Natural killer cell (primary cell): ENCODE data around the gene SCARB2. TPM values are rescaled to one million over a fixed set of nuclear protein-coding genes. Genes with fewer than 3 reads are reported as not detected.

Source experiments
- ATAC-seq, 3 donors: fragments of 150-1000 bp in 2 of 3; fragments of 200-7000 bp in 1 of 3; cut with Tn5 transposase; 1 replicate in 1 of 3; 2 replicates in 2 of 3; pipeline ENCODE4 v1.10.0; 2021; ENCODE audit warnings: mild to moderate bottlenecking in 2 of 3, moderate library complexity in 2 of 3
- DNase-seq, 2 donors: peaks; one replicate each; pipeline versions ENCODE4 v3.0.0 to v3.0.0-alpha.2; 2013 to 2021; ENCODE audit warnings: mixed read lengths in 1 of 2
- H3K27ac ChIP-seq: one replicate; pipeline ENCODE4 v1.5.1; 2013; ENCODE audit warnings: mild to moderate bottlenecking, low read length
- H3K27me3 ChIP-seq: one replicate; pipeline ENCODE4 v1.6.1; 2013; ENCODE audit warnings: low read length; ENCODE audit not compliant: control insufficient read depth, insufficient read depth
- H3K36me3 ChIP-seq: one replicate; pipeline ENCODE4 v1.6.1; 2013; ENCODE audit warnings: low read length; ENCODE audit not compliant: control insufficient read depth, insufficient read depth
- H3K4me1 ChIP-seq: one replicate; pipeline ENCODE4 v1.6.1; 2013; ENCODE audit warnings: low read length; ENCODE audit not compliant: control insufficient read depth, insufficient read depth
- H3K4me3 ChIP-seq: one replicate; pipeline ENCODE4 v1.5.1; 2013; ENCODE audit warnings: low read length
- H3K9me3 ChIP-seq: one replicate; pipeline ENCODE4 v1.6.1; 2013; ENCODE audit warnings: low read length; ENCODE audit not compliant: control insufficient read depth, insufficient read depth
- H3K27ac Mint-ChIP-seq, 2 donors: one replicate each; pipeline ENCODE4 v1.8.0; 2022; ENCODE audit warnings: mild to moderate bottlenecking in 2 of 2, mixed read lengths in 2 of 2, moderate library complexity in 1 of 2
- H3K27me3 Mint-ChIP-seq, 2 donors: one replicate each; pipeline ENCODE4 v1.8.0; 2022; ENCODE audit warnings: low read depth in 2 of 2, mixed read lengths in 2 of 2
- H3K36me3 Mint-ChIP-seq: one replicate; pipeline ENCODE4 v1.8.0; 2022; ENCODE audit warnings: mixed read lengths
- H3K4me1 Mint-ChIP-seq, 2 donors: one replicate each; pipeline ENCODE4 v1.8.0; 2022; ENCODE audit warnings: mixed read lengths in 2 of 2
- H3K4me3 Mint-ChIP-seq: one replicate; pipeline ENCODE4 v1.8.0; 2022; ENCODE audit warnings: mild to moderate bottlenecking, moderate library complexity, mixed read lengths
- H3K9me3 Mint-ChIP-seq, 2 donors: one replicate each; pipeline ENCODE4 v1.8.0; 2022; ENCODE audit warnings: mixed read lengths in 2 of 2
- WGBS: methylation state at CpG from one replicate; pipeline ENCODE4 v1.1.7; 2013; ENCODE audit warnings: missing lambda C conversion rate; ENCODE audit not compliant: insufficient coverage; 5-methylcytosine and 5-hydroxymethylcytosine counted together
- intact Hi-C: fragments of 100-400 bp; cut with micrococcal nuclease; formaldehyde crosslinking; loops from one replicate; pipeline ENCODE4 v1.14.2; 2022
- total RNA-seq, 4 donors: library from RNA; stranded (reverse); fragments of 120-200 nt in 1 of 4; gene quantifications; one replicate each; pipeline versions ENCODE4 v1.2.3 to v1.2.4, GENCODE V29; 2013 to 2022
- TF ChIP-seq, protein P1 (sequence below): fragments of 200-600 bp; IDR thresholded peaks from one replicate; pipeline ENCODE4 v1.8.0; 2022; ENCODE audit warnings: antibody characterized with exemption

SCARB2 gene
- total RNA-seq, 3 donors from 2014 or later (not counting 1 experiment from before 2014, with no cell fraction given), result 22.0 to 39.0 (median 30.4) TPM

DNA sequence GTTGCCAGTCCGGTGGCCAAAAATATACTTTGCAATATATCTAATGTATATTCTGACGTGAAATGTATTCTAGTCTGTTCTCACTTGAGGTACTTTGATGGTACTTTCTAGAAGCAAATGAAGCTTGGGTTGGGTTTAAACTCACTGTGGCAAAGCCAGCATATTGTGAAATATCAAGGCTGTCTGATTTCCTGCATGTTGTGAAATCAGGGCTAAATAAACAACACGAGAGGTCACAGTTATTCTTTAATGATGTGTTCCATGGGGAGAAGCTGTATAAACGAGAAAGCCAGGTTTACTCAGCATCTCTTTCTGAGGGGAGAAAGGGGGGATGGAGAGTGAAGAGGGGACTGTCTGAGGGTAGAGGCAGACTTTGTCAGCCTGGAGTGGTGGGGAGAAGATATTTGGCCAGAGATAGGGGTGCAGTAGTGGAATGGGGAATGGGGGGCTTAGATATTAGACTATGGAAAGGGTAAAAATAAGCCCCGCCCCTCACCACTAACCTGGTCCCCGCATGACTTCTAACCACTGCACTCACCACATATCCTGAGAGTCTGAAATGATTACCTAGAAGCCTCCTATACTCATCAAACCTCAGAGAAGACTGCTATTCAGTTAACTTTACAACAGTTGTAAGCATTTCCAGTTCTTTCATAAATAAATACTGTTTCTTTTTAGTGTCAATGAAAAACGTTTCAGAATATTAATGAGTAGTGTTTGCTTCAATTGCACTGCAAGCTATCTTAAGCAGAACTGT, 5.9 kb upstream of the SCARB2 start:
- no peaks in the 10 kb centered on the region for H3K36me3 Mint-ChIP-seq
- peaks cover 4 to 8% of the 10 kb centered on the region in 2 donors for H3K4me1 Mint-ChIP-seq
- ATAC-seq (no peak), DNase-seq (no peak)
- H3K27ac Mint-ChIP-seq, result no peak overlapping the region
- Histone ChIP-seq H3K27ac (no peak overlapping the region), H3K4me1 (peaks cover 8% of the 10 kb centered on the region), H3K27me3 (no peaks in the 10 kb centered on the region), H3K9me3 (no peaks in the 10 kb centered on the region), H3K4me3 (no peak overlapping the region), H3K36me3 (no peaks in the 10 kb centered on the region)
- H3K27me3 Mint-ChIP-seq, result peaks cover 6% of the 10 kb centered on the region in 2 donors
- no peak overlapping the region for H3K4me3 Mint-ChIP-seq
- TF ChIP-seq, protein P1, sequence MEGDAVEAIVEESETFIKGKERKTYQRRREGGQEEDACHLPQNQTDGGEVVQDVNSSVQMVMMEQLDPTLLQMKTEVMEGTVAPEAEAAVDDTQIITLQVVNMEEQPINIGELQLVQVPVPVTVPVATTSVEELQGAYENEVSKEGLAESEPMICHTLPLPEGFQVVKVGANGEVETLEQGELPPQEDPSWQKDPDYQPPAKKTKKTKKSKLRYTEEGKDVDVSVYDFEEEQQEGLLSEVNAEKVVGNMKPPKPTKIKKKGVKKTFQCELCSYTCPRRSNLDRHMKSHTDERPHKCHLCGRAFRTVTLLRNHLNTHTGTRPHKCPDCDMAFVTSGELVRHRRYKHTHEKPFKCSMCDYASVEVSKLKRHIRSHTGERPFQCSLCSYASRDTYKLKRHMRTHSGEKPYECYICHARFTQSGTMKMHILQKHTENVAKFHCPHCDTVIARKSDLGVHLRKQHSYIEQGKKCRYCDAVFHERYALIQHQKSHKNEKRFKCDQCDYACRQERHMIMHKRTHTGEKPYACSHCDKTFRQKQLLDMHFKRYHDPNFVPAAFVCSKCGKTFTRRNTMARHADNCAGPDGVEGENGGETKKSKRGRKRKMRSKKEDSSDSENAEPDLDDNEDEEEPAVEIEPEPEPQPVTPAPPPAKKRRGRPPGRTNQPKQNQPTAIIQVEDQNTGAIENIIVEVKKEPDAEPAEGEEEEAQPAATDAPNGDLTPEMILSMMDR, result no peak
- intact Hi-C loops, result no loop called here
- H3K9me3 Mint-ChIP-seq, result no peaks in the 10 kb centered on the region
- WGBS, result 58% methylated on average over 3 of the region's 7 CpGs

DNA sequence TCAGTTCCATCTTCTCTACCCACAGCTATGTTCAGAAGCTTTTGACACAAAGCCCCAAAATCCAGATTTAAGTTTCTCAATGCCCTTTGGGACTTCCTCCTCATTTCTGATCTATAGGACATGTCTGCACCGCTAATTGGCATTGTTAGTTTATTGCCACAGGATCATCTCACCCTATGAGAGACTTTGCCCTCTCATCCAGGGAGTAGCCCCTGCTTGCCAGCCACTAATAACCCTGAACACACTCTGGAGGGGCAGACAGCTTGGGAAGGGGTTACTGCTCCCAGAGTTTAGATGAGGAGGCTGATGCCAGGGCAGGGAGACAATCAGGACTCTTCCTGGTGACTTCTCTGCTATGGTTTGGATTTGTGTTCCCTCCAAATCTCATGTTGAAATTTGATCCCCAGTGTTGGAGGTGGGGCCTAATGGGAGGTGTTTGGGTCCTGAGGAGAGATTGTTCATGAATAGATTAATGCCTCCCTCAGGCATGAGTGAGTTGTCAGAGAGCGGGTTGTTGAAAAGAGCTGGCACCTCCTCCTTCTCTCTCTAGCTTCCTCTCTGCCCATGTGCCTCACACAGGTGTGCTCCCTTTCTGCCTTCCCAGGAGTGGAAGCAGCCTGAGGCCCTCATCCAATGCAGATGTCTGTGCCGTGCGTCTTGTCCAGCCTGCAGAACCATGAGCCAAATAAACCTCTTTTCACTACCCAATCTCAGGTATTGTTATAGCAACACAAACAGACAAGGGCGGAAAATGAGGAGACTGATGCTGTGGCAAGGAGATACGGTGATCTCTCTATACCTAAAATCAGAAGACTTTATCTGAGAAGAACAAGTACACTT, 3.6 kb upstream of the SCARB2 start:
- Mint-ChIP-seq H3K9me3 (no peaks in the 10 kb centered on the region), H3K4me3 (no peak overlapping the region), H3K36me3 (no peaks in the 10 kb centered on the region), H3K27me3 (peaks cover 3 to 6% of the 10 kb centered on the region in 2 donors), H3K27ac (peak overlapping the region in 1 of 2 donors; percentile 11), H3K4me1 (peaks cover 21 to 26% of the 10 kb centered on the region in 2 donors)
- intact Hi-C loops, result no loop called here
- Histone ChIP-seq H3K4me1 (peaks cover 23% of the 10 kb centered on the region), H3K27ac (no peak overlapping the region), H3K36me3 (no peaks in the 10 kb centered on the region), H3K4me3 (no peak overlapping the region), H3K9me3 (no peaks in the 10 kb centered on the region), H3K27me3 (no peaks in the 10 kb centered on the region)
- TF ChIP-seq, protein P1, result no peak
- ATAC-seq (no peak), DNase-seq (no peak)
- 98% methylated on average over 5 of the region's 6 CpGs for WGBS

DNA sequence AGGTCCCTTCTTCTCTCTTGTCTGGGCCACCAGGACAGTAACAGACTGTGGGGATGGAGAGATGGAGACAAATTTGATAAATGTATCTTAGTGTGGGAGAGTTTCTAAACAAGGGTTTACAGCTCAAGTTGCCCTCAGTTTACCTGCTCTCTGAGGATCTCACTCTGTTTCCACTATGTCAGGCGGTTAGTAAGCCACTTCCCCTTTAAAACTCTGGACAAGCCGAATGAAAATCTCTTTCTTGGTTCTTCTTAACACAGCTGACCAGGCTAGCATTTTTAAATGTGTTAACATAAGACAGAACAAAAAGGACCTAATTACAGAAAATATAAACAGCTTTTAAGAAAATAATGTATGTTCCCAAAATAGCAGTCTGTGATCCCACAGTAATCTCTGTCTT, 2.9 kb upstream of the SCARB2 start:
- WGBS, result 72% methylated on average over 2 of the region's 2 CpGs
- Mint-ChIP-seq H3K4me1 (peaks cover 28 to 33% of the 10 kb centered on the region in 2 donors), H3K27ac (peak overlapping the region in 1 of 2 donors; percentile 11), H3K27me3 (peaks cover 3 to 6% of the 10 kb centered on the region in 2 donors), H3K9me3 (no peaks in the 10 kb centered on the region), H3K4me3 (peak overlapping the region; percentile 9), H3K36me3 (no peaks in the 10 kb centered on the region)
- Histone ChIP-seq H3K9me3 (no peaks in the 10 kb centered on the region), H3K4me1 (peaks cover 23% of the 10 kb centered on the region), H3K27me3 (no peaks in the 10 kb centered on the region), H3K4me3 (no peak overlapping the region), H3K36me3 (no peaks in the 10 kb centered on the region), H3K27ac (no peak overlapping the region)
- ATAC-seq, result no peak
- DNase-seq, result no peak
- intact Hi-C loops, result no loop called here
- TF ChIP-seq, protein P1, result no peak
